ENCODE results near the gene LY9.

Gene LY9

GRCh38 chr1:160826546-160826945 lies 30.6 kb downstream of the LY9 start:
- H3K4me3 ChIP-seq (ENCODE audit: low read depth, low read length), result no peak overlapping the region
- POLR2A ChIA-PET, result no interaction called here
- no peak for DNase-seq (ENCODE audit: low read depth, low spot score)
- CTCF ChIA-PET, result no interaction called here
- TF ChIP-seq CTCF (IDR thresholded peaks at IDR 0.05; ENCODE audit: insufficient read depth, low read length, missing control alignments), result no peak

- no peak for DNase-seq (ENCODE audit: low read depth, low spot score)
- CTCF ChIA-PET, result no interaction called here
- H3K4me3 ChIP-seq (ENCODE audit: low read depth, low read length), result no peak overlapping the region
- POLR2A ChIA-PET, result no interaction called here
- TF ChIP-seq CTCF (IDR thresholded peaks at IDR 0.05; ENCODE audit: insufficient read depth, low read length, missing control alignments), result no peak
Measured at GRCh38 chr1:160827418-160827817, 31.4 kb downstream of the LY9 start.

GRCh38 chr1:160829766-160830165 lies 33.8 kb downstream of the LY9 start:
- CTCF ChIA-PET, result no interaction called here
- H3K4me3 ChIP-seq (ENCODE audit: low read depth, low read length), result no peak overlapping the region
- POLR2A ChIA-PET, result no interaction called here
- TF ChIP-seq CTCF (IDR thresholded peaks at IDR 0.05; ENCODE audit: insufficient read depth, low read length, missing control alignments), result no peak
- DNase-seq (ENCODE audit: low read depth, low spot score), result no peak

GRCh38 chr1:160830321-160831153 lies 34.6 kb downstream of the LY9 start:
- POLR2A ChIA-PET, result no interaction called here

GRCh38 chr1:160834945-160835565 lies 39.1 kb downstream of the LY9 start:
- no peak overlapping the region for H3K4me3 ChIP-seq (ENCODE audit: low read depth, low read length)
- ChIA-PET CTCF (interaction anchor here (0.9 to 4.9 kb wide), 11 partner anchors 11 to 306 kb away, joined by 3 to 57 read pairs (median 4); partner anchors contain the start of gene ITLN2), POLR2A (no interaction called here)
- TF ChIP-seq CTCF (IDR thresholded peaks at IDR 0.05; ENCODE audit: insufficient read depth, low read length, missing control alignments), result peak; percentile 5
- no peak for DNase-seq (ENCODE audit: low read depth, low spot score)

More at GRCh38 chr1:160830321-160831153, 34.6 kb downstream of the LY9 start:
- DNase-seq (ENCODE audit: low read depth, low spot score), result no peak
- CTCF ChIA-PET, result interaction anchor here (1.2 to 1.6 kb wide), 3 partner anchors 121 to 156 kb away, joined by 3 to 5 read pairs (median 4); no protein-coding TSS in a partner anchor
- H3K4me3 ChIP-seq (ENCODE audit: low read depth, low read length), result no peak overlapping the region
- peak; percentile 51 for TF ChIP-seq CTCF (IDR thresholded peaks at IDR 0.05; ENCODE audit: insufficient read depth, low read length, missing control alignments)

- ChIA-PET CTCF (interaction anchor here (0.9 to 4.9 kb wide), 9 partner anchors 11 to 302 kb away, joined by 3 to 57 read pairs (median 4); partner anchors contain the start of gene ITLN2), POLR2A (no interaction called here)
- TF ChIP-seq CTCF (IDR thresholded peaks at IDR 0.05; ENCODE audit: insufficient read depth, low read length, missing control alignments), result no peak
- no peak overlapping the region for H3K4me3 ChIP-seq (ENCODE audit: low read depth, low read length)
- no peak for DNase-seq (ENCODE audit: low read depth, low spot score)
Measured at GRCh38 chr1:160835751-160836150, 39.8 kb downstream of the LY9 start.

Measured in AG04449 (cell line).